Breast epithelium (tissue), 4 donors: ENCODE measurements around the gene MBP. TPM values are rescaled to one million over a fixed set of nuclear protein-coding genes. Genes with fewer than 3 reads are reported as not detected.

Experiments used
- DNase-seq, 2 donors: peaks; one replicate each; pipeline ENCODE4 v3.0.0-alpha.2; 2019; ENCODE audit warnings: low spot score in 2 of 2
- H3K27ac ChIP-seq, 2 donors: fragments of 200-600 bp; sonication (generic) in 1 of 2; one replicate each; pipeline ENCODE4 v1.5.1; 2016 to 2019; ENCODE audit warnings: mild to moderate bottlenecking in 1 of 2
- H3K27me3 ChIP-seq, 2 donors: fragments of 200-600 bp; sonication (generic) in 1 of 2; one replicate each; pipeline versions ENCODE4 v1.5.1 to v1.6.0; 2017 to 2019; ENCODE audit warnings: control low read depth in 1 of 2, mild to moderate bottlenecking in 1 of 2
- H3K36me3 ChIP-seq: fragments of 200-600 bp; one replicate; pipeline ENCODE4 v1.5.1; 2019
- H3K4me1 ChIP-seq, 2 donors: fragments of 200-600 bp; sonication (generic); one replicate each; pipeline ENCODE4 v1.5.1; 2016 to 2019; ENCODE audit warnings: control low read depth in 1 of 2
- H3K4me3 ChIP-seq, 3 donors: fragments of 200-600 bp; sonication (generic); 1 replicate in 2 of 3; 2 replicates in 1 of 3; pipeline ENCODE4 v1.5.1; 2016 to 2019; ENCODE audit warnings: mild to moderate bottlenecking in 3 of 3, moderate library complexity in 2 of 3
- H3K9me3 ChIP-seq, 2 donors: fragments of 200-600 bp; sonication (generic) in 1 of 2; one replicate each; pipeline ENCODE4 v1.5.1; 2016 to 2019; ENCODE audit warnings: control low read depth in 1 of 2
- POLR2A ChIP-seq: fragments of 450-650 bp; IDR thresholded peaks from one replicate; pipeline ENCODE4 v1.6.1; 2016; ENCODE audit warnings: antibody characterized with exemption, mild to moderate bottlenecking, moderate library complexity
- POLR2AphosphoS5 ChIP-seq, 3 donors: sonication (generic); formaldehyde crosslinking; IDR thresholded peaks; one replicate each; pipeline ENCODE4 v1.6.1; 2017; ENCODE audit warnings: antibody characterized with exemption in 3 of 3
- intact Hi-C: fragments of 100-400 bp; cut with DNase I; formaldehyde crosslinking; loops from one replicate; pipeline ENCODE4 v1.15.1; 2023; ENCODE audit warnings: low total_unique reads
- total RNA-seq, 3 donors: library from RNA; depleted of rRNA; stranded (reverse); fragments of >200 nt; gene quantifications; one replicate each; pipeline ENCODE4 v1.1.0, GENCODE V29; 2016
- TF ChIP-seq, protein P1 (sequence below), 3 donors: fragments of 450-650 bp; IDR thresholded peaks; one replicate each; pipeline ENCODE4 v1.5.1; 2016 to 2017; ENCODE audit warnings: antibody characterized with exemption in 3 of 3, mild to moderate bottlenecking in 3 of 3, moderate library complexity in 3 of 3

The MBP gene
- total RNA-seq, 3 donors from 2014 or later, result 27.2 to 46.2 (median 32.4) TPM

DNA sequence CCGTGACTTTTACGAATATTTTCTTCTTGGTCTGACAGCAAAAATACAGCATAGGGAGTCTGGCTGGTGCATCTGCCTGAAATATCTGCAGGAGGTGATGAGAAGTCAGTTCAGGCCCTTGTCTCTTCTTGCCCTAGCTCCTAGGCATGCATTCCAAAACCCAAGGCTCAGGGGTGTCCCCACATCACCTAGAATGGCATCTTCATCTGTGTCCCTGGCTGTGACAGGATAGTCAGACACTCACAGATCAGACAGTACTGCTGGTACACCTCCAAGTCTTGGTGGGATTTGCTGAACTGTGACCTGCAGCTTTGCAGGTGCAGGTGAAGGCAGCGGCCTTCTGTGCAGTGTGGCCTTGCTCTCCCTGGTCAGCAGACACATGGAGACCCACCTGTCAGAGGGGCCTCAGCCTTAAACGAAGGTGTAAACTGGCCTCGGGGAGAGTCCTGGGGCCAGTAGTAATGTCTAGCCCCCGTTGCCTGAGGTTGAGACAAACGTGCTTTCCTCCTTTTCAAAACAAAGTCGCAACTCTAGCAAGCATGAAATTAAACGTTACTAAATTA is 42.8 kb downstream of the MBP start:
- DNase-seq, result no peak
- peaks cover 6 to 7% of the 10 kb centered on the region in 2 donors for H3K4me1 ChIP-seq
- no peaks in the 10 kb centered on the region for H3K9me3 ChIP-seq
- H3K27ac ChIP-seq, result peak overlapping the region; percentile 80 to 81
- no peaks in the 10 kb centered on the region for H3K27me3 ChIP-seq
- H3K4me3 ChIP-seq, result no peak overlapping the region
- intact Hi-C loops, result no loop called here
- H3K36me3 ChIP-seq, result no peaks in the 10 kb centered on the region
- TF ChIP-seq, protein P1, sequence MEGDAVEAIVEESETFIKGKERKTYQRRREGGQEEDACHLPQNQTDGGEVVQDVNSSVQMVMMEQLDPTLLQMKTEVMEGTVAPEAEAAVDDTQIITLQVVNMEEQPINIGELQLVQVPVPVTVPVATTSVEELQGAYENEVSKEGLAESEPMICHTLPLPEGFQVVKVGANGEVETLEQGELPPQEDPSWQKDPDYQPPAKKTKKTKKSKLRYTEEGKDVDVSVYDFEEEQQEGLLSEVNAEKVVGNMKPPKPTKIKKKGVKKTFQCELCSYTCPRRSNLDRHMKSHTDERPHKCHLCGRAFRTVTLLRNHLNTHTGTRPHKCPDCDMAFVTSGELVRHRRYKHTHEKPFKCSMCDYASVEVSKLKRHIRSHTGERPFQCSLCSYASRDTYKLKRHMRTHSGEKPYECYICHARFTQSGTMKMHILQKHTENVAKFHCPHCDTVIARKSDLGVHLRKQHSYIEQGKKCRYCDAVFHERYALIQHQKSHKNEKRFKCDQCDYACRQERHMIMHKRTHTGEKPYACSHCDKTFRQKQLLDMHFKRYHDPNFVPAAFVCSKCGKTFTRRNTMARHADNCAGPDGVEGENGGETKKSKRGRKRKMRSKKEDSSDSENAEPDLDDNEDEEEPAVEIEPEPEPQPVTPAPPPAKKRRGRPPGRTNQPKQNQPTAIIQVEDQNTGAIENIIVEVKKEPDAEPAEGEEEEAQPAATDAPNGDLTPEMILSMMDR (IDR thresholded peaks at IDR 0.05), result no peak
- no peak for TF ChIP-seq POLR2AphosphoS5 (IDR thresholded peaks at IDR 0.05)
- TF ChIP-seq POLR2A, result no peak

DNA sequence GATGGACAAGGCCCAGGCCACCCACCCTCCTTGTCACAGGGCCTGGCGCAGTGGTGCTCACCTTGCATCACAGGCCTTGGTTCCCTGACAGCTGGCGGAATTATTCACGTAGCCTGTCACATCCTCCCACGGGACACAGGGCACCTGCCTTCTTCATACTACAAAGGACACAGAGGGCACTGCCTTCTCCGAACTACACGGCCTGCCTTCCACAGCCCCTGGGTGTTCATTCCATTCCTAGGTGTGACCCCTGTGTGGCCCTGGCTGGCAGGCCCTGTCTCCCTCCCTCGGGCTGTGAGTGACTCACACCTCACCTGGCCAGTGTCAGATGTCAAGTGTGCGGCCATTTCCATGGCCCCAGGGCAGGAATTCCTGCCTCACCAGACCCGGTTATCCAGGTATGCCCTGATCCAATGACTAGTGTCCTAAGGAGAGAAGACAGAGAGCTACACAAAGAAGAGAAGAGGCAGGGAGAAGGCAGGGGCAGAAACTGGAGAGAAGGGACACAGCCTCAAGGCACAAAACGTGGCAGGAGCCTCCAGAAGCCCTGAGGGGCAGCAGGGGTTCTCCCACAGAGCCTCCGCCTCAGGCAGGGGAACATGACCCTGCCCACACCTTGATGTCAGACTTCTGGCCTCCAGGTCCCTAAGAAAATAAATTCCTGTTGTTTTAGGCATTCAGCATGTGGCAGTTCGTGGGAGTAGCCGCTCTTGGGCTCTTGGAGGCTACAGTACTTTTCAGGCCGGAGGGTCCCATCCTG is 43.4 kb downstream of the MBP start:
- Histone ChIP-seq H3K36me3 (no peaks in the 10 kb centered on the region), H3K4me1 (peaks cover 6 to 7% of the 10 kb centered on the region in 2 donors), H3K9me3 (no peaks in the 10 kb centered on the region), H3K4me3 (no peak overlapping the region), H3K27ac (peak overlapping the region; percentile 80 to 81), H3K27me3 (no peaks in the 10 kb centered on the region)
- peak in 1 of 2 donors; percentile 77 for DNase-seq
- peak in 2 of 3 donors; percentile 58 to 68 for TF ChIP-seq POLR2AphosphoS5 (IDR thresholded peaks at IDR 0.05)
- TF ChIP-seq POLR2A, result no peak
- intact Hi-C loops, result no loop called here

DNA sequence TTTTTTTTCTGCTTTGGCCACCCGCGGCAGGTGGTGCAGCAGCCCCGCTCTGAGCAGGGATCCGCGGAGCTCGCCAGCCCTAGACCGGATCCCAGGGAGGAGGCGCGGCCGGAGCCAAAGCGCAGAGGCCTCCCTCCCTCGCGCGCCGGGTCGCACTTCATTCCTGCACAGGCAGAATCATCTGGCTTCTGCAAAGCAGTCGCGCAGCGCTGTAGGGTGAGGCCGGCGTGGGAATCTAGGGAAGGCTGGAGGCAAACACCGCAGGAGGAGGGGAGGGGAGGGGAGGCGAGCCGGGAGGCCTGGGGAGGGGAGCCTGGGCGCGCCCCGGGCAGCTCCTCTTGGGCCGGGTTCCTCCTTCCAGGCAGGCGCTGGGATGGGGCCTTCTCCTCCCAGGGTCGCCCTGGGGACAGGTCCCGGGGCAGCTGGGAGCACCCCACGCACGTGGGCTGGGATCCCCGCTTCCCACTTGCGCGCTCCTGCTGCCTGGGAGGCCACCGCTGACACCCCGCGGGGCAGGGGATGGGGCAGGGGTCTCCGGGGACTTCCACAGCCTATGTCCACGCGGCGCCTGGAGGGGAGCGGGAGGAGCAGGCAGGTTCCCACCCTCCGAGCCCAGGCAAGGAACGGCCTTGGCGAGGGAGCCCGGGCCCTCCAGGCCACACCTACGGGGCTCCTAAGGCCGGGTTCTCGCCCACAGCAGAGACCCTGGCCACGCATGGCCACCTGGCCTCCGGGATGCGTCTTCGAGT is 45.0 kb downstream of the MBP start:
- intact Hi-C loops, result no loop called here
- Histone ChIP-seq H3K36me3 (no peaks in the 10 kb centered on the region), H3K4me3 (peak overlapping the region; percentile 28 to 59 (median 38)), H3K9me3 (no peaks in the 10 kb centered on the region), H3K27ac (peak overlapping the region; percentile 57 to 84), H3K27me3 (no peaks in the 10 kb centered on the region), H3K4me1 (peaks cover 6 to 7% of the 10 kb centered on the region in 2 donors)
- DNase-seq, result peak in 1 of 2 donors; percentile 62
- TF ChIP-seq, protein P1 (IDR thresholded peaks at IDR 0.05), result no peak
- no peak for TF ChIP-seq POLR2AphosphoS5 (IDR thresholded peaks at IDR 0.05)
- TF ChIP-seq POLR2A, result no peak

DNA sequence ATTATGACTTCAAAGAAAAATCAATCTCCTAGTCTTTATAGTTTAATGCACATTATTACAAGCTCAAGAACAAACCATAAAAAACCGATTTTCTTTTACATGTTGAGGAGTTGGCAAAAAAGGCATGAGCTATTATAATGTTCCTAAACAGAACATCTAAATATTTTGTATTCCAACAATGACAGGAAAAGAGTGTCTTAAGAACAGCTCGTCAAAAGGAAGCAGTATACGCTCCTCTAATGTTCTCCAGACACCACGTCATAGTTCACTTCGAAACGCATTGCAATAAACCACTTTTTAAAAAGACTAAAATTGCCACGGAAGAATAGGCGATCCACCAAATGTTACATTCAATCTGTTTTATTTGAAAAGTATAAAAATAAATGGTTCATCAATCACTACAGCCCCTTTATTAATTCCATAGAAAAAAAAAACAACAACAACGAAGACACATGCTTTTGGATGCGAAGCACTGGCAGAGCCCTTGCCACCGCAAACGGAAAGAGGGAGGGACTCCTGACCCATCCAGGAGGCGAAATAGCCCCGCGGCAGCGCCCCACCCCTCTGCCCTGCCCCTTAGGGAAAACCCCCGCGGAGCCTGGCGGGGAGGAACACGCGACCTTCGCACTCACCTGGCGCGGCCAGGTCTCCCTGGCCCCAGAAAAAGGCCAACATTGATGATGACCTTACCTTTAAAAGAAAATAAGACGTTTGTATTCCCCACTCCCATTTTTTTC is 45.8 kb downstream of the MBP start:
- intact Hi-C loops, result no loop called here
- H3K9me3 ChIP-seq, result no peaks in the 10 kb centered on the region
- no peak for DNase-seq
- H3K4me3 ChIP-seq, result peak overlapping the region; percentile 28 to 59 (median 38)
- TF ChIP-seq POLR2A, result no peak
- TF ChIP-seq, protein P1 (IDR thresholded peaks at IDR 0.05), result no peak
- no peak for TF ChIP-seq POLR2AphosphoS5 (IDR thresholded peaks at IDR 0.05)
- no peaks in the 10 kb centered on the region for H3K36me3 ChIP-seq
- H3K27ac ChIP-seq, result peak overlapping the region; percentile 57 to 84
- no peaks in the 10 kb centered on the region for H3K27me3 ChIP-seq
- H3K4me1 ChIP-seq, result peaks cover 6 to 7% of the 10 kb centered on the region in 2 donors

DNA sequence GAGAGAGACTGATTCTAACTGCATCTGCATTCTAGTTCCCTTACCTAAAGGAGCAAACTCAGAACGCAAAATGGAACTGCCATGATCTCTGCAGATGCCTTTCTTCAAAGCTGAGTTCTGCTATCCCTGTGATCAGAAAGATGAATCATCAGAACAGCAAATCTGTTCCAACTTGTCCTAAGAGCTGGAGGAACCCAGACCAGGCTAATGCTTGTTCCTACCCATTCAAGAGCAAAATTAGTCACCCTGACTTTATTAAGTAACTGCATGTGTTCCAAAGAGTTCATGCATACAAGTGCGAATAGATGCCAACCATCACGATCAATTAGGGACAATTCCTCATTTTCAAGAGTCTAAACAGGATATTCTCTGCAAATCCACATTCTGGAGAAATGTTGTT is 46.5 kb downstream of the MBP start:
- Histone ChIP-seq H3K27ac (peak overlapping the region in 1 of 2 donors; percentile 55), H3K4me3 (no peak overlapping the region), H3K4me1 (peaks cover 6 to 7% of the 10 kb centered on the region in 2 donors), H3K27me3 (no peaks in the 10 kb centered on the region), H3K9me3 (no peaks in the 10 kb centered on the region), H3K36me3 (no peaks in the 10 kb centered on the region)
- TF ChIP-seq, protein P1 (IDR thresholded peaks at IDR 0.05), result no peak
- no peak for TF ChIP-seq POLR2AphosphoS5 (IDR thresholded peaks at IDR 0.05)
- no peak for TF ChIP-seq POLR2A
- intact Hi-C loops, result no loop called here
- no peak for DNase-seq
